HG02588 (cell line): Measurements from ENCODE around the gene ZC3H12C.

Experiments
- ATAC-seq: cut with Tn5 transposase; IDR thresholded peaks from one replicate; pipeline ENCODE4 v1.9.1; 2021; ENCODE audit warnings: mild to moderate bottlenecking, moderate library complexity; ENCODE audit not compliant: unreplicated experiment

Gene ZC3H12C

GRCh38 chr11:110096496-110096895 lies 3.3 kb downstream of the ZC3H12C start:
- ATAC-seq: no peak

GRCh38 chr11:110097459-110098012 lies 4.3 kb downstream of the ZC3H12C start:
- no peak for ATAC-seq

GRCh38 chr11:110098645-110099044 lies 5.5 kb downstream of the ZC3H12C start:
- peak; percentile 62 for ATAC-seq

DNA sequence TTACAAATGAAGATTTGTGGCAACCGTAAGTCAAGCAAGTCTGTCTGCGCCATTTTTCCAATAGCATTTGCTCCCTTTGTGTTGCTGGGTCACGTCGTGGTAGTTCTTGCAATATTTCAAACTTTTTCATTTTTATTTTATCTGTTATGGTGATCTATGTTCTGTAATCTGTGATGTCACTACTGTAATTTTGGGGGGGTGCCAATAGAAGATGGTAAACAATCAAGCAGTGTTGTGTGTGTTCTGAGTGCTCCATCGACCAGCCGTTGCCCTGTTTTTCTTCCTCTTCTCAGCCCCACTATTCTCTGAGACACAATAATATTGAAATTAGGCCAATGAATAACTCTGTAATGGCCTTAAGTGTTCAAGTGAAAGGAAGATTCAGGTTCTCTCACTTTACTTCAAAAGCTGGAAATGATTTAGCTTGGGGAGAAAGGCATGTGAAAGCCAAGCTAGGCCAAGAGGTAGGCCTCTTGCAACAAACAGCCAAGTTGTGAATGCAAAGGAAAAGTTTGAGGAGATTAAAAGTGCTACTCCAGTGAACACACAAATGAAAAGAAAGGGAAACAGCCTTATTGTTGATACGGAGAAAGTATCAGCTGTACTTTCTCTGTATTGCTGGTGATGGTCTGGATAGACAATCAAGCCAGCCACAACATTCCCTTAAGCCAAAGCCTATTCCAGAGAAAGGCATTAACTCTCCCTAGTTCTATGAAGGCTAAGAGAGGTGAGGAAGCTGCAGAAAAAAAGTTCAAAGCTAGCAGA lies 7.5 kb downstream of the ZC3H12C start:
- no peak for ATAC-seq

DNA sequence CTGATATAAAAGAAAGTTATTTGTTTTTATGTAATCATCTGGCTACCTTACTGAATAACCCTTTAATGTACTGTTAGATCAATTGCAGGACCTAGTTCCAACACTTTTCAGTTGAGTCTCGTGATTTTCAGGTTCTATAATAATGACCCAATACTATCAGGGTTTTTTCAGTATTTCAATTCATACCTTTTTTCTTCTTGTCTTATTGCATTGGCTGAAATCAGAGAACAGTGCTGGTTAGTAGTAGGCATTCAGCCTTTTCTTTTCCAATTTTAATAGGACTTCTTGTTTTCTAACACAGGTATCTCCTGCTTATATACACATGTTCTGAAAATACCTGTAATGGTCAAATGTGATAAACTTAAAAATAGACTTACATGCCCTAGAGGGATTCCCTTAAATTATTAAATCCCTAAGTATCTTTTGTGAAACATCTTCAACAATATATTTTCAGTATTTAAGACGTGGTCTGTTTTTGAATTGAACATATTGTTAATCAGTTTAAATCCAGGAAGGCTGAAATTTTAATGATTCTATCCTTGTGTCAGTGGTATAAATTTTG lies 13.6 kb downstream of the ZC3H12C start:
- no peak for ATAC-seq

- no peak for ATAC-seq
These were observed 17.7 kb downstream of the ZC3H12C start for GRCh38 chr11:110110854-110111253.

DNA sequence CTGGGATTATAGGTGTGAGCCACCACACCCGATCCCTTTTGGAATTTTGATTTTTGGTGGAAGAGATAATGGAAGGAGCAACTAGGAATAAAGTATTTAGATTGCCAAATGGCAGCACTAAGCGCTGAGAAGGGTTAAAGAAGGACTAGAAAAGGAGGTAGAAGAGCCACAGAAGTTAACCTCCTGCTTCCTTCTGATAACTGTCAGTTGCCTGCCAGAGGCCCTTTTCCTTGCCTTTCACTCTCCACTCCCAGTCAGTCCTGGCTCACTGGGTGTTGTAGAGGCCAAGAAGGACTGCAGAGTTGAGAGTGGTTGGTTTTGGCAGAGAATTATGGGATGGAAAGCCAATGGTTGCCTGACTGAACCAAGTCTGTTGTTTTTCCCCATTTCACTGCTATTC lies 19.3 kb downstream of the ZC3H12C start:
- ATAC-seq: no peak

DNA sequence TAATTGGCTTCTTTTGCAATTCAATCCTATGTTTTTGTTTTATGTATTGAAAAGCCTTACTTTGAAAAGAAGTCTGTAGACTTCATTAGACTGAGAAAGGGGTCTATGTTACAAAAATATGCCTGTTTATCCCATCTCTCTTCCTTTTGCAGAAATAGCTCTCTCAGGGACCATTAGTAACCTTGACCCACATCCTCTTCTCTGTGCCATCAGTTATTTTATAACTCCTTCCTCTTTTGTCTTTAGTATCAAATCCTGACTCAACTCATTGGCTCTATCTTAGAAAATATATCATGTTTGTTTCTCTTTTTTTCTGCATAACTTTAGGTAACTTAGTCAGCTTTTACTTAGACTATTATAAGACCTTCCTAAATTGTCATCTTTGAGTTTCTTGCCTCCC lies 20.3 kb downstream of the ZC3H12C start:
- no peak for ATAC-seq

GRCh38 chr11:110113973-110114372 lies 20.8 kb downstream of the ZC3H12C start:
- no peak for ATAC-seq

DNA sequence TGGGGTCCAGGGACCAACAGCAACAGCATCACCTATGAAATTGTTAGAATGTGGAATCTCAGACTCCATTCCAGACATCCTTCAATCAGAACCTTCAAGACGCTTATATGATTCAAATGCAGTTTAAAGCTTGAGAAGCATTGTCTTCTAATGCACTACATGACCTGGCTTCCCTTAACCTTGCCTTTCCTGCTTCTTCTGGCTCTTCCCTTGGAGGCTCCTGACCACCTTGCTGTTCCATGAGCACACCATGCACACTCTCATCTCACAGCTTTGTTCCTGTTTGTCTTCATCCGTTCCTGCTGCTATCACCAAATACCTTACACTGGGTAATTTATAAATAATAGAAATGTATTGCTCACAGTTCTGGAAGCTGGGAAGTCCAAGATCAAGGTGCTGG lies 26.1 kb downstream of the ZC3H12C start:
- no peak for ATAC-seq

GRCh38 chr11:110121204-110121603 lies 28.0 kb downstream of the ZC3H12C start:
- no peak for ATAC-seq

DNA sequence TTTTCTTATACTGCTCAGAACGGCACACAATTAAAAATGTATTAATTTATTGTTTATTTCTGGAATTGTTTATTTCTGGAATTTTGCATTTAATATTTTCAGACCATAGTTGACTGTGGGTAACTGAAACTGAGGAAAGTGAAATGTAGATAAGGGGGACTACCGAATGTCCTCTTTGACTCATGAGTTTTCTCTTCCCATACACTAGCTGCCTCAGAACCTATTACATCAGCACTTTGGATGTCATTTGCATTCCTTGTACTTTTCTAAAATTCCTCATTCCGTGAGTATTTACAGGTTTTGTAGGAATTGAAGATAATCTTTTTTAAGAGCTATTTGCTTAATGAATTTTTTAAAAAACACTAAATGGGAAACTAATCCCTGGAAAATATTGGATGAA lies 29.8 kb downstream of the ZC3H12C start:
- peak; percentile 55 for ATAC-seq

- ATAC-seq: no peak
These were observed 31.4 kb downstream of the ZC3H12C start for GRCh38 chr11:110124605-110125004.

- ATAC-seq: no peak
These were observed 32.4 kb downstream of the ZC3H12C start for GRCh38 chr11:110125632-110126031.

- ATAC-seq: no peak
These were observed 33.7 kb downstream of the ZC3H12C start for GRCh38 chr11:110126936-110127335.

DNA sequence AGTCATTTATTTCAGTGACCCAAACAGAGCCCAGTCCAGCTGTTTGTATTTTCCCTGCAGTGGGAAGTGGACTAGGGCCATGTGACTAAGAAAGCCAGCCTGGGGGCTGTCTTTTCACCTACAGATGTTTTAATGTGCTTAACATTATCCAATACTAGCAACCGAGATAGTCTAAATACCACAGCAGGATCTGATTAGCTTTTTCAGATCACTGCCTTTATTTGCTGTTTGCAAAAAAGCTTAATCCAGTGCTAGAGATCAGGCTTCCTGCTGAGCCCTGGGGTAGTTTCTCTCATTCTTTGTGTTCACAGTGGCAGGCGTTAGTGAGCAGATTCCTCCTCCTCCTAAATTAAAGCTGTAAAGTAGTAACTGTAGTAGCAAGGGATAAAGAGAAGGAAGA lies 35.0 kb downstream of the ZC3H12C start:
- ATAC-seq: no peak

GRCh38 chr11:110130642-110131238 lies 37.5 kb downstream of the ZC3H12C start:
- no peak for ATAC-seq

DNA sequence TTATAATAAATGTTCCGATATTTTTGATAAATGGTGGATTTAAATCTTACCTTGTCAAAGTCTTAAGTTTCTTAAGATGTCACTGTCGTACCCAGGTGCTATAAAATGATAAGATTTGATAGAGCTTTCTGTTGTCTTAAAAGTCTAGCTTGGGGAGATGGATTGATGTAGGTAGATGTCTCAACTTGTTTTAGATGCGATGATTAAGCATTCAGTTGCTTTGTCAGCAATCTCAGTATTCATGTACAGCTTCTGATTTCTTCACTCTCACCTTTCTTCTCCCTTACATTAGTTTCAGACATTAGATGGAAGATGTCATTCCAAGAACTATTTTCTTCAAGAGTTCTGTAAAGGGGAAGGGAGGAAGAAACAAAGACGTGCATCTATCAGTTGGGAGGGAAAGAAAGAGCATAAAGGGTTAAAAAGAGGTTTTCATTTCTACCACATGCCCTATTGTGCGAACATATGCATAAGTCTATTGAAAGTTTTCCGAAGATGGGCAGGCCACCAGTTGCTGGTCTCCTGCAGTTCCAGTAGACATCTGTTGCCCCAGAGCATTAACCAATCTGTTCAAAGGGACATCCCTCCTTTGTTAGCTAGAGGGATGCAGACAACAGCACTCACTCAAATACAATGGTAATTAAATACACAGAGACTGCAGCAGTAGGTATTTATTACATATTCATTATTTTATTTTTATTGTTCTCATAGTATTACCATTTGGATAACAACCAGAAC lies 38.4 kb downstream of the ZC3H12C start:
- no peak for ATAC-seq

- no peak for ATAC-seq
These were observed 40.0 kb downstream of the ZC3H12C start for GRCh38 chr11:110133160-110133559.

GRCh38 chr11:110134110-110134509 lies 40.9 kb downstream of the ZC3H12C start:
- no peak for ATAC-seq

GRCh38 chr11:110141812-110142211 lies 48.6 kb downstream of the ZC3H12C start:
- ATAC-seq: no peak
